ENCODE measurements around the gene DNM2. TPM values are rescaled to one million over a fixed set of nuclear protein-coding genes. Genes with fewer than 3 reads are reported as not detected.

DNM2 gene
- total and polyA plus RNA-seq, 7 experiments from 2014 or later, result 49.1 to 340 (median 269) TPM

DNA sequence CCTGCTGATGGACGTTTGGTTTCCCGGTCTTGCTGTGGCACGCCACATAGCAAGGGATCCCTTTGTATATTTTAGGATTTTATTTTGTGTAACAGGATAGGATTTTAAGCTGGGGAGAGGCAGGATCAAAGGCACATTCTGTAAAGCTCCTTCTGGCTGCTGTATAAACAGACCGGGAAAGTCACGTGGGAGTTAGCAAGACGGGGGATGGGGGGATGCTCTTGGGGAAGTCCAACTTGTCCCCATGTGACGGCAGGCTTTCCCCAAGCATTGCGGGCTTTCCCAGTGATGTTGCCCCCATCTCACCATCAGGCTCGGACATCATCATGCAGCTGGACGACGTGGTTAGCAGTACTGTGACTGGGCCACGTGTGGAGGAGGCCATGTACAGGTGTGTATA is 10.9 kb upstream of the DNM2 start:
- Histone ChIP-seq H3K4me3 (ENCODE audit: low read length) (no peak overlapping the region), H3K9me3 (ENCODE audit: control insufficient read depth in 2 of 3, low read length in 3 of 3) (no peaks in the 10 kb centered on the region), H3K4me1 (ENCODE audit: control insufficient read depth in 2 of 2, insufficient read depth in 2 of 2, low read length in 2 of 2) (no peaks in the 10 kb centered on the region), H3K27ac (ENCODE audit: low read depth, low read length) (no peak overlapping the region), H3K36me3 (ENCODE audit: control insufficient read depth in 2 of 3, insufficient read depth in 3 of 3, low read length in 3 of 3) (peaks cover 0 to 13% (median 0%) of the 10 kb centered on the region in 3 experiments), H3K27me3 (ENCODE audit: control insufficient read depth in 2 of 2, insufficient read depth in 2 of 2, low read length in 2 of 2) (no peaks in the 10 kb centered on the region)
- peaks cover 0 to 6% (median 5%) of the 10 kb centered on the region in 7 donors for H3K4me1 Mint-ChIP-seq
- H3K36me3 Mint-ChIP-seq, result peaks cover 0 to 6% (median 0%) of the 10 kb centered on the region in 5 donors
- no peak for DNase-seq
- no peaks in the 10 kb centered on the region for H3K27me3 Mint-ChIP-seq
- no peak overlapping the region for H3K4me3 Mint-ChIP-seq
- intact Hi-C loops (cut with micrococcal nuclease), result no loop called here
- no peaks in the 10 kb centered on the region for H3K9me3 Mint-ChIP-seq
- no peak overlapping the region for H3K27ac Mint-ChIP-seq
- no peak for ATAC-seq
- ChIA-PET CTCF (no interaction called here), POLR2A (interaction anchor here (1.1 kb wide), 1 partner anchor 10 kb away, joined by 4 read pairs; no protein-coding TSS in a partner anchor)

DNA sequence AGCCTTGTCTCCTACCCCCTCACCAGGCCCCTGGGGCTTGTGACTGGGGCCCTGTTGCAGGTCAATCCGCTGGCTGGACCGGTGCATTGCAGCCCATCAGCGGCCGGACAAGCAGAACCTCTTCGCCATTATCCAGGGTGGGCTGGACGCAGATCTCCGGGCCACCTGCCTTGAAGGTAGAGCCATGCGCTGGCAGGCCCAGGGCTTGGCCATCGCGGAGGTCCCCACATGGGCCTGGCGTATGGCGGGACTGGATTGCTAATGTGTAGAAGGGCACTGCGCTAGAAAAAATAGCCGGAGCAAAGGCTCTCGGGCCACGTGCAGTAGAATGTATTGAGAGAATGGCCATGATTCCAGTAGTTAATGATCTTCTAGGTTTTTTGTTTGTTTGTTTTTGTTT is 10.4 kb upstream of the DNM2 start:
- Histone ChIP-seq H3K4me3 (ENCODE audit: low read length) (no peak overlapping the region), H3K27me3 (ENCODE audit: control insufficient read depth in 2 of 2, insufficient read depth in 2 of 2, low read length in 2 of 2) (no peaks in the 10 kb centered on the region), H3K4me1 (ENCODE audit: control insufficient read depth in 2 of 2, insufficient read depth in 2 of 2, low read length in 2 of 2) (no peaks in the 10 kb centered on the region), H3K36me3 (ENCODE audit: control insufficient read depth in 2 of 3, insufficient read depth in 3 of 3, low read length in 3 of 3) (peaks cover 0 to 13% (median 0%) of the 10 kb centered on the region in 3 experiments), H3K27ac (ENCODE audit: low read depth, low read length) (no peak overlapping the region), H3K9me3 (ENCODE audit: control insufficient read depth in 2 of 3, low read length in 3 of 3) (no peaks in the 10 kb centered on the region)
- H3K36me3 Mint-ChIP-seq, result peaks cover 0 to 8% (median 0%) of the 10 kb centered on the region in 5 donors
- no peak overlapping the region for H3K4me3 Mint-ChIP-seq
- ATAC-seq, result no peak
- ChIA-PET CTCF (no interaction called here), POLR2A (no interaction called here)
- intact Hi-C loops (cut with micrococcal nuclease), result no loop called here
- no peak for DNase-seq
- H3K27me3 Mint-ChIP-seq, result no peaks in the 10 kb centered on the region
- peaks cover 0 to 3% (median under 1%) of the 10 kb centered on the region in 7 donors for H3K4me1 Mint-ChIP-seq
- H3K9me3 Mint-ChIP-seq, result no peaks in the 10 kb centered on the region
- H3K27ac Mint-ChIP-seq, result no peak overlapping the region

DNA sequence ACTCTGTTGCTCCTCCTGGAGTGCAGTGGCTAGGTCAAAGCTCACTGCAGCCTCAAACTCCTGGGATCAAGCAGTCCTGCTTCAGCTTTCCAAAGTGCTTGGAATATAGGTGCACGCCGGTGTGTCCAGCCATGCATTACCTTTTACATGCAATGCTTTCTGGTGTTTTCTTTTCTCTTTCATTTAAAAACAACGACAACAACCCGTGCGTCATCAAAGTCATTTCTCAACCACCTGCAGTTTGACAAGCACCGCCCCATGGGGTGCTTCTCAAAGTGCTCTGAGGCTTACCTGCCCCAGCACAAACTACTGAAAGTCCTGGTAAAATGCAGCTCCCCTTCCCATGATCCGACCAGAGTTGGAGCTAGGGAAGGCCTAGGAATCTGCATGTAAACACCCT is 9.6 kb upstream of the DNM2 start:
- Mint-ChIP-seq H3K4me3 (no peak overlapping the region), H3K4me1 (peaks cover 0 to 3% (median 0%) of the 10 kb centered on the region in 7 donors), H3K9me3 (no peaks in the 10 kb centered on the region), H3K27me3 (no peaks in the 10 kb centered on the region), H3K36me3 (peaks cover 0 to 10% (median 0%) of the 10 kb centered on the region in 5 donors), H3K27ac (no peak overlapping the region)
- Histone ChIP-seq H3K27me3 (ENCODE audit: control insufficient read depth in 2 of 2, insufficient read depth in 2 of 2, low read length in 2 of 2) (no peaks in the 10 kb centered on the region), H3K27ac (ENCODE audit: low read depth, low read length) (no peak overlapping the region), H3K4me1 (ENCODE audit: control insufficient read depth in 2 of 2, insufficient read depth in 2 of 2, low read length in 2 of 2) (no peaks in the 10 kb centered on the region), H3K4me3 (ENCODE audit: low read length) (no peak overlapping the region), H3K36me3 (ENCODE audit: control insufficient read depth in 2 of 3, insufficient read depth in 3 of 3, low read length in 3 of 3) (peaks cover 0 to 21% (median 0%) of the 10 kb centered on the region in 3 experiments), H3K9me3 (ENCODE audit: control insufficient read depth in 2 of 3, low read length in 3 of 3) (no peaks in the 10 kb centered on the region)
- DNase-seq (no peak), ATAC-seq (no peak)
- ChIA-PET CTCF (no interaction called here), POLR2A (no interaction called here)
- intact Hi-C loops (cut with micrococcal nuclease), result no loop called here

DNA sequence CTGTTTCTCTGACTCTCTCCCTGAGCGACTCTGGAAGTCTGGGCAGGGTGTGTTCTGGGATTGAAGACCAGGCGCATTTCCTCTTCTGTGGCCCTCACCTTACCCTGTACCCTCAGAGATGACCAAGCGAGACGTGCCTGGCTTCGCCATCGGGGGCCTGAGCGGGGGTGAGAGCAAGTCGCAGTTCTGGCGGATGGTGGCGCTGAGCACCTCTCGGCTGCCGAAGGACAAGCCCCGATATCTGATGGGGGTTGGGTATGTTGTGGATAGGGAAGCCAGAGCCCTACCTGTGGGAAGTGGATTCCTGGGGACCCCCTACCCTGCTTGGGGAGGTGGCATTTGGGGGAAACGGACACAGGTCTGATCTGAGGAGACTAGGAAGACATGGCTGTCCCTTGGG is 5.8 kb upstream of the DNM2 start:
- H3K27me3 ChIP-seq (ENCODE audit: control insufficient read depth in 2 of 2, insufficient read depth in 2 of 2, low read length in 2 of 2), result no peaks in the 10 kb centered on the region
- no peaks in the 10 kb centered on the region for H3K27me3 Mint-ChIP-seq
- peaks cover 2 to 11% (median 3%) of the 10 kb centered on the region in 7 donors for H3K4me1 Mint-ChIP-seq
- H3K9me3 Mint-ChIP-seq, result no peaks in the 10 kb centered on the region
- DNase-seq, result no peak
- H3K4me3 Mint-ChIP-seq, result no peak overlapping the region
- no peak for ATAC-seq
- POLR2A ChIA-PET, result interaction anchor here (0.6 kb wide), 1 partner anchor 59 kb away, joined by 3 read pairs; no protein-coding TSS in a partner anchor
- no peak overlapping the region for H3K4me3 ChIP-seq (ENCODE audit: low read length)
- CTCF ChIA-PET, result no interaction called here
- no peak overlapping the region for H3K27ac ChIP-seq (ENCODE audit: low read depth, low read length)
- intact Hi-C loops (cut with micrococcal nuclease), result no loop called here
- H3K4me1 ChIP-seq (ENCODE audit: control insufficient read depth in 2 of 2, insufficient read depth in 2 of 2, low read length in 2 of 2), result no peaks in the 10 kb centered on the region
- no peaks in the 10 kb centered on the region for H3K9me3 ChIP-seq (ENCODE audit: control insufficient read depth in 2 of 3, low read length in 3 of 3)
- H3K36me3 Mint-ChIP-seq, result peaks cover 0 to 12% (median 2%) of the 10 kb centered on the region in 5 donors
- peaks cover 0 to 23% (median 0%) of the 10 kb centered on the region in 3 experiments for H3K36me3 ChIP-seq (ENCODE audit: control insufficient read depth in 2 of 3, insufficient read depth in 3 of 3, low read length in 3 of 3)
- peak overlapping the region in 2 of 9 donors; percentile 48 to 54 for H3K27ac Mint-ChIP-seq

DNA sequence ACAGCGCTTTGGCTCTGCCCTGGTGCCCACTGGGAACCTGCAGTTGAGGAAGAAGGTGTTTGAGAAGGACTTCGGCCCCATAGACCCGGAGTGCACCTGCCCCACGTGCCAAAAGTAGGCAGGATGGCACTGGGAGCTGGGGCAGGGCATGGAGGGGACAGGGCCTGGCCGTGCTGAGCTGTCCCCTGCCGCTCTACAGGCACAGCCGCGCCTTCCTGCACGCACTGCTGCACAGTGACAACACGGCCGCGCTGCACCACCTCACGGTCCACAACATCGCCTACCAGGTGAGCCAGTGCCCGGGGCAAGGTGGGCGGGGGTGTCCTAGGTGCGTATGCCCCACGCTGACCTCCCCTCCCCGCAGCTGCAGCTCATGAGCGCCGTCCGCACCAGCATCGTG is 5.1 kb upstream of the DNM2 start:
- Histone ChIP-seq H3K36me3 (ENCODE audit: control insufficient read depth in 2 of 3, insufficient read depth in 3 of 3, low read length in 3 of 3) (peaks cover 0 to 18% (median 0%) of the 10 kb centered on the region in 3 experiments), H3K9me3 (ENCODE audit: control insufficient read depth in 2 of 3, low read length in 3 of 3) (no peaks in the 10 kb centered on the region), H3K4me3 (ENCODE audit: low read length) (no peak overlapping the region), H3K27me3 (ENCODE audit: control insufficient read depth in 2 of 2, insufficient read depth in 2 of 2, low read length in 2 of 2) (no peaks in the 10 kb centered on the region), H3K27ac (ENCODE audit: low read depth, low read length) (no peak overlapping the region), H3K4me1 (ENCODE audit: control insufficient read depth in 2 of 2, insufficient read depth in 2 of 2, low read length in 2 of 2) (no peaks in the 10 kb centered on the region)
- Mint-ChIP-seq H3K36me3 (peaks cover 0 to 12% (median 2%) of the 10 kb centered on the region in 5 donors), H3K27ac (no peak overlapping the region), H3K27me3 (no peaks in the 10 kb centered on the region), H3K4me3 (no peak overlapping the region), H3K4me1 (peaks cover 5 to 15% (median 7%) of the 10 kb centered on the region in 7 donors), H3K9me3 (no peaks in the 10 kb centered on the region)
- ATAC-seq (no peak), DNase-seq (no peak)
- intact Hi-C loops (cut with micrococcal nuclease), result no loop called here
- ChIA-PET CTCF (no interaction called here), POLR2A (interaction anchor here (1.5 kb wide), 1 partner anchor 11 kb away, joined by 4 read pairs; the partner anchor contains the start of gene QTRT1)

DNA sequence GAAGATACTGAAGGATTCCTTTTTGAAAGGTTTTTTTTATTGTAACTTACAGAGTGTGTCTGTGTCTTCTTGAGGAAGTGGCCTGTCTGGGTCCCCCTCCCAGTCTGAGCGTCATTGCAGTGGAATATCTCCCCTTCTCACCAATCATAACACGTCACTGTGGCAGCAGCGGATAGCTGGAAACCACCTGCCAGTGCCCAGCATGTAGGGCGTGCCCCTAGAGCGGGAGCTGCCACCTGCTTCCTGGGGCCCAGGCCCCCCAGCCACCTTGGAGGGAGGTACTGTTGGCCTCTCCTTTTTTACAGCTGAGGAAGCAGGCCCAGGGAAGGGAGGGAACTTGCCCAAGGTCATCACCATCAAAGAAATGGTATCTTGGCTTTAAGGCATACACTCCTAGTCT is 4.6 kb upstream of the DNM2 start:
- H3K27ac Mint-ChIP-seq, result peak overlapping the region in 5 of 9 donors; percentile 29 to 78 (median 51)
- peaks cover 5 to 15% (median 7%) of the 10 kb centered on the region in 7 donors for H3K4me1 Mint-ChIP-seq
- Histone ChIP-seq H3K4me1 (ENCODE audit: control insufficient read depth in 2 of 2, insufficient read depth in 2 of 2, low read length in 2 of 2) (no peaks in the 10 kb centered on the region), H3K4me3 (ENCODE audit: low read length) (no peak overlapping the region), H3K27ac (ENCODE audit: low read depth, low read length) (no peak overlapping the region), H3K36me3 (ENCODE audit: control insufficient read depth in 2 of 3, insufficient read depth in 3 of 3, low read length in 3 of 3) (peaks cover 0 to 15% (median 0%) of the 10 kb centered on the region in 3 experiments), H3K9me3 (ENCODE audit: control insufficient read depth in 2 of 3, low read length in 3 of 3) (no peaks in the 10 kb centered on the region), H3K27me3 (ENCODE audit: control insufficient read depth in 2 of 2, insufficient read depth in 2 of 2, low read length in 2 of 2) (no peaks in the 10 kb centered on the region)
- DNase-seq (peak in 2 of 9 donors; percentile 24 to 61), ATAC-seq (no peak)
- peaks cover 0 to 12% (median 2%) of the 10 kb centered on the region in 5 donors for H3K36me3 Mint-ChIP-seq
- H3K9me3 Mint-ChIP-seq, result no peaks in the 10 kb centered on the region
- H3K27me3 Mint-ChIP-seq, result no peaks in the 10 kb centered on the region
- intact Hi-C loops (cut with micrococcal nuclease), result no loop called here
- ChIA-PET CTCF (no interaction called here), POLR2A (interaction anchor here (0.6 to 1.5 kb wide), 2 partner anchors 12 to 120 kb away, joined by 3 to 4 read pairs; partner anchors contain the start of gene QTRT1)
- H3K4me3 Mint-ChIP-seq, result no peak overlapping the region

DNA sequence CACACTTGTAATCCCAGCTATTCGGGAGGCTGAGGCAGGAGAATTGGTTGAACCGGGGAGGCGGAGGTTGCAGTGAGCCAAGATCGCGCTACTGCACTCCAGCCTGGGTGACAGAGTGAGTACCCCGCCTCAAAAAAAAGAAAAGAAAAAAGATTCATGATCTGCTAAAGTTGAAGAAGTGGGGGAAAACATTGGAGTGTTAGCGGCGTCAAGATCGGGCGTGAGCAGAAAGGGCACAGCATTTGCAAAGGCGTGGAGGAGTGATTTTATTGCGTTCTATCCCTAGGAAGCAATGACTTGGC is 874 bp upstream of the DNM2 start:
- Mint-ChIP-seq H3K4me1 (peaks cover 19 to 42% (median 34%) of the 10 kb centered on the region in 7 donors), H3K36me3 (peaks cover 0 to 10% (median 3%) of the 10 kb centered on the region in 5 donors), H3K27me3 (no peaks in the 10 kb centered on the region), H3K27ac (peak overlapping the region; percentile 70 to 94 (median 90)), H3K4me3 (peak overlapping the region; percentile 76 to 98 (median 94)), H3K9me3 (no peaks in the 10 kb centered on the region)
- DNase-seq (no peak), ATAC-seq (no peak)
- peak overlapping the region; percentile 5 for H3K27ac ChIP-seq (ENCODE audit: low read depth, low read length)
- CTCF ChIA-PET, result interaction anchor here (0.5 to 3.4 kb wide), 23 partner anchors 14 to 219 kb away, joined by 3 to 39 read pairs (median 4); partner anchors contain the start of genes QTRT1 and TMED1
- no peaks in the 10 kb centered on the region for H3K9me3 ChIP-seq (ENCODE audit: control insufficient read depth in 2 of 3, low read length in 3 of 3)
- H3K4me3 ChIP-seq (ENCODE audit: low read length), result peak overlapping the region; percentile 15
- peaks cover 23 to 30% of the 10 kb centered on the region in 2 donors for H3K4me1 ChIP-seq (ENCODE audit: control insufficient read depth in 2 of 2, insufficient read depth in 2 of 2, low read length in 2 of 2)
- intact Hi-C loops (cut with micrococcal nuclease), result loop anchor here (1.0 to 5.0 kb wide), 19 partner anchors 14 to 718 kb away; partner anchors contain the start of genes ILF3 (in 2 of the 2), QTRT1 (in 2 of the 2), TMED1 (in 2 of the 2) and CARM1 (in 1 of the 2)
- POLR2A ChIA-PET, result interaction anchor here (0.6 to 3.8 kb wide), 17 partner anchors 10 to 621 kb away, joined by 3 to 22 read pairs (median 4); partner anchors contain the start of genes KRI1, QTRT1 and TMED1
- peaks cover 0 to 22% (median 0%) of the 10 kb centered on the region in 3 experiments for H3K36me3 ChIP-seq (ENCODE audit: control insufficient read depth in 2 of 3, insufficient read depth in 3 of 3, low read length in 3 of 3)
- H3K27me3 ChIP-seq (ENCODE audit: control insufficient read depth in 2 of 2, insufficient read depth in 2 of 2, low read length in 2 of 2), result no peaks in the 10 kb centered on the region
